Common myeloid progenitor, CD34-positive (primary cell): ENCODE data around the gene FBXL19.

Experiments
- CTCF ChIA-PET: fragments of 350-600 bp; sonication (Branson Sonifier 250); formaldehyde crosslinking; loops from one replicate; lab custom pipeline; 2021; ENCODE audit warnings: antibody characterized with exemption; lab: Charles Lee
- POLR2A ChIA-PET: fragments of 350-600 bp; sonication (Branson Sonifier 250); formaldehyde crosslinking; loops from one replicate; lab custom pipeline; 2021; ENCODE audit warnings: antibody characterized with exemption; lab: Charles Lee
- DNase-seq, 3 donors: peaks; one replicate each; pipeline versions ENCODE4 v3.0.0 to v3.0.0-alpha.2; 2013
- H3K27ac ChIP-seq, 2 experiments: 1 replicate in 1 of 2; 2 replicates in 1 of 2; pipeline ENCODE4 v1.7.0; 2013; ENCODE audit warnings: inconsistent platforms in 2 of 2, low read length in 2 of 2, mild to moderate bottlenecking in 2 of 2, low read depth in 1 of 2, moderate library complexity in 1 of 2; ENCODE audit not compliant: severe bottlenecking in 2 of 2, insufficient read depth in 1 of 2, poor library complexity in 1 of 2
- H3K27me3 ChIP-seq, 5 experiments: replicated peaks in 2 of 5; 1 replicate in 3 of 5; 2 replicates in 2 of 5; pipeline versions ENCODE4 v1.6.1 to v1.7.0; 2013; ENCODE audit warnings: low read length in 4 of 5, mild to moderate bottlenecking in 2 of 5, moderate library complexity in 2 of 5, inconsistent platforms in 1 of 5; ENCODE audit not compliant: insufficient read depth in 5 of 5, control insufficient read depth in 4 of 5
- H3K36me3 ChIP-seq, 4 experiments: 1 replicate in 2 of 4; 2 replicates in 2 of 4; pipeline versions ENCODE4 v1.6.1 to v1.7.0; 2013; ENCODE audit warnings: low read length in 3 of 4, control low read depth in 1 of 4, mild to moderate bottlenecking in 1 of 4; ENCODE audit not compliant: control insufficient read depth in 4 of 4, insufficient read depth in 4 of 4
- H3K4me1 ChIP-seq, 4 experiments: 1 replicate in 3 of 4; 2 replicates in 1 of 4; pipeline versions ENCODE4 v1.6.1 to v1.7.1; 2013; ENCODE audit warnings: low read length in 3 of 4, mild to moderate bottlenecking in 3 of 4, control low read depth in 1 of 4, inconsistent platforms in 1 of 4, moderate library complexity in 1 of 4; ENCODE audit not compliant: control insufficient read depth in 4 of 4, insufficient read depth in 4 of 4; ENCODE audit errors: control extremely low read depth in 1 of 4
- H3K4me3 ChIP-seq, 7 experiments: 1 replicate in 4 of 7; 2 replicates in 3 of 7; pipeline versions ENCODE4 v1.5.1 to v1.7.0; 2013; ENCODE audit warnings: mild to moderate bottlenecking in 7 of 7, low read length in 6 of 7, moderate library complexity in 6 of 7, inconsistent platforms in 2 of 7, low read depth in 2 of 7, control low read depth in 1 of 7; ENCODE audit not compliant: insufficient read depth in 4 of 7, control insufficient read depth in 1 of 7; ENCODE audit errors: extremely low read depth in 1 of 7
- H3K9me3 ChIP-seq, 5 experiments: 1 replicate in 4 of 5; 2 replicates in 1 of 5; pipeline versions ENCODE4 v1.6.1 to v1.7.1; 2013; ENCODE audit warnings: low read length in 4 of 5, mild to moderate bottlenecking in 2 of 5, inconsistent platforms in 1 of 5, low read depth in 1 of 5, moderate library complexity in 1 of 5; ENCODE audit not compliant: control insufficient read depth in 4 of 5, insufficient read depth in 2 of 5; ENCODE audit errors: control extremely low read depth in 1 of 5
- WGBS: methylation state at CpG from one replicate; pipeline ENCODE4 v1.1.5; 2013; ENCODE audit not compliant: insufficient coverage; 5-methylcytosine and 5-hydroxymethylcytosine counted together

The FBXL19 gene

GRCh38 chr16:30971298-30971697, 47.9 kb downstream of the FBXL19 start:
- 95% methylated on average over 14 of the region's 14 CpGs for WGBS
- Histone ChIP-seq H3K36me3 (peaks cover 17 to 82% (median 64%) of the 10 kb centered on the region in 4 experiments), H3K27me3 (no peaks in the 10 kb centered on the region), H3K9me3 (no peaks in the 10 kb centered on the region), H3K4me3 (no peak overlapping the region), H3K27ac (peak overlapping the region in 1 of 2 experiments; percentile 0), H3K4me1 (no peaks in the 10 kb centered on the region)
- ChIA-PET POLR2A (no interaction called here), CTCF (interaction anchor here (1.5 kb wide), 1 partner anchor 16 kb away, joined by 4 read pairs; no protein-coding TSS in a partner anchor)
- DNase-seq: no peak

GRCh38 chr16:30972872-30973271, 49.5 kb downstream of the FBXL19 start:
- ChIA-PET POLR2A (no interaction called here), CTCF (interaction anchor here (1.0 to 1.6 kb wide), 3 partner anchors 8 to 12 kb away, joined by 4 to 9 read pairs (median 5); partner anchors contain the start of gene HSD3B7)
- 97% methylated on average over 7 of the region's 7 CpGs for WGBS
- Histone ChIP-seq H3K36me3 (peaks cover 23 to 85% (median 66%) of the 10 kb centered on the region in 4 experiments), H3K4me3 (no peak overlapping the region), H3K27me3 (no peaks in the 10 kb centered on the region), H3K27ac (no peak overlapping the region), H3K4me1 (no peaks in the 10 kb centered on the region), H3K9me3 (no peaks in the 10 kb centered on the region)
- peak in 1 of 3 donors; percentile 28 for DNase-seq

GRCh38 chr16:30974348-30974747, 51.0 kb downstream of the FBXL19 start:
- H3K27me3 ChIP-seq: no peaks in the 10 kb centered on the region
- ChIA-PET POLR2A (no interaction called here), CTCF (interaction anchor here (1.8 kb wide), 1 partner anchor 11 kb away, joined by 12 read pairs; the partner anchor contains the start of gene HSD3B7)
- no peaks in the 10 kb centered on the region for H3K4me1 ChIP-seq
- H3K9me3 ChIP-seq: no peaks in the 10 kb centered on the region
- WGBS: 96% methylated on average over 4 of the region's 6 CpGs
- H3K27ac ChIP-seq: no peak overlapping the region
- H3K36me3 ChIP-seq: peaks cover 27 to 86% (median 71%) of the 10 kb centered on the region in 4 experiments
- no peak overlapping the region for H3K4me3 ChIP-seq
- DNase-seq: no peak

DNA sequence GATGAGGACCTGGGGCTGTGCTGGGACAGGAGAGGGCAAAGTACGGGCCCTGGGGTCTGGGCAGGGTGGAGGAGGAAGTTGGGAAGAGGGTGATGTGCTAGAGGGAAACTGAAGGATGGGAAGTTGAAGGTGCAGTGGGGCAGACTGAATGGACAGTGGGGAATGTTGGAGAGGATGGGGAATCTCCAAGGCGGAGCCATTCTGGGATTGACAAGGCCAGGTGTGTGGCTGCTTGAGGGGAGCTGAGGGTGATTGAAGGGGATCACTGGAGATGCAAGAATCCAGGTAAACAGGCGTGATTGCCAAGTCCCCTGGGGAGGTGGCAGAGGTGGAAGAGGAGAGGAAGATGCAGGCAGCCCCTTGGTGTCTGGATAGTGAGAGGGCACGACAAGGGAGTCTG, 53.1 kb downstream of the FBXL19 start:
- WGBS: 100% methylated on average over 4 of the region's 4 CpGs
- DNase-seq: no peak
- H3K27ac ChIP-seq: no peak overlapping the region
- POLR2A ChIA-PET: no interaction called here
- H3K4me3 ChIP-seq: no peak overlapping the region
- no peaks in the 10 kb centered on the region for H3K4me1 ChIP-seq
- no peaks in the 10 kb centered on the region for H3K27me3 ChIP-seq
- CTCF ChIA-PET: interaction anchor here (1.9 kb wide), 1 partner anchor 23 kb away, joined by 5 read pairs; no protein-coding TSS in a partner anchor
- H3K36me3 ChIP-seq: peaks cover 21 to 87% (median 71%) of the 10 kb centered on the region in 4 experiments
- H3K9me3 ChIP-seq: no peaks in the 10 kb centered on the region

DNA sequence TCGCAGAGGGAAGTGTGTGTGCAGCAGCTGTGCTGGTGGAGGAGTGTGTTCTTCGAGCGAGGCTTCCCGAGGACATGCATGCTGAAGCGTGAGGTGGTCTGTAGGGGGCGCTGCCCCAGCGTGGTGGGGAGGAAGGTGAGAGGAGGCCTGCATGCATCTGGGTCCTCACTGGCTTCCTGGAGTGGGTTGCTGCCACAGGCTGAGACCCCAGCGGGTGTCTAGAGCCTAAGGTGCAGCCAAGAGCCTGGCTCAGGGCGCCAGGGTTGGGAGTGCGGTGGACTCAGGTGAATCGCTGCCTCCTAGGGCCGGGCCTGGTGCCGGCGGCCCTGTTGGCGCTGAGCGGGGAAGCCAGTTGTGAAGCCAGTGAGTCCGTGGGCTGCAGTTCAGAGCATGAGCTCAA, 54.1 kb downstream of the FBXL19 start:
- ChIA-PET CTCF (interaction anchor here (0.9 to 1.0 kb wide), 2 partner anchors 39 to 325 kb away, joined by 4 to 6 read pairs; no protein-coding TSS in a partner anchor), POLR2A (no interaction called here)
- H3K27ac ChIP-seq: no peak overlapping the region
- H3K36me3 ChIP-seq: peaks cover 23 to 87% (median 71%) of the 10 kb centered on the region in 4 experiments
- H3K9me3 ChIP-seq: no peaks in the 10 kb centered on the region
- H3K4me3 ChIP-seq: no peak overlapping the region
- H3K27me3 ChIP-seq: no peaks in the 10 kb centered on the region
- DNase-seq: peak in 2 of 3 donors; percentile 36 to 49
- no peaks in the 10 kb centered on the region for H3K4me1 ChIP-seq
- 99% methylated on average over 15 of the region's 17 CpGs for WGBS

GRCh38 chr16:30979170-30980022, 56.0 kb downstream of the FBXL19 start:
- H3K4me3 ChIP-seq: no peak overlapping the region
- H3K27me3 ChIP-seq: no peaks in the 10 kb centered on the region
- peaks cover 0 to 7% (median 5%) of the 10 kb centered on the region in 4 experiments for H3K4me1 ChIP-seq
- POLR2A ChIA-PET: no interaction called here
- 96% methylated on average over 51 of the region's 62 CpGs for WGBS
- H3K27ac ChIP-seq: no peak overlapping the region
- H3K9me3 ChIP-seq: no peaks in the 10 kb centered on the region
- CTCF ChIA-PET: no interaction called here
- peaks cover 22 to 87% (median 67%) of the 10 kb centered on the region in 4 experiments for H3K36me3 ChIP-seq
- no peak for DNase-seq

GRCh38 chr16:30980023-30980371, 56.6 kb downstream of the FBXL19 start:
- Histone ChIP-seq H3K36me3 (peaks cover 20 to 86% (median 69%) of the 10 kb centered on the region in 4 experiments), H3K27ac (no peak overlapping the region), H3K9me3 (no peaks in the 10 kb centered on the region), H3K4me3 (no peak overlapping the region), H3K4me1 (peaks cover 0 to 13% (median 7%) of the 10 kb centered on the region in 4 experiments), H3K27me3 (no peaks in the 10 kb centered on the region)
- DNase-seq: no peak
- POLR2A ChIA-PET: no interaction called here
- WGBS: 93% methylated on average over 15 of the region's 15 CpGs
- CTCF ChIA-PET: no interaction called here
